Middle frontal gyrus (tissue), 1 donor: ENCODE data around the gene SSTR3.

Experiments
- DNase-seq: peaks from one replicate; pipeline ENCODE4 v3.0.0-alpha.2; 2015; ENCODE audit warnings: low spot score; ENCODE audit errors: extremely low spot score

The SSTR3 gene

GRCh38 chr22:37229012-37229804, 16.9 kb upstream of the SSTR3 start:
- DNase-seq: no peak

GRCh38 chr22:37228106-37229011, 16.1 kb upstream of the SSTR3 start:
- DNase-seq: no peak

- DNase-seq: no peak
These were observed 14.2 kb upstream of the SSTR3 start for GRCh38 chr22:37226514-37226913.

GRCh38 chr22:37226087-37226486, 13.8 kb upstream of the SSTR3 start:
- DNase-seq: no peak

GRCh38 chr22:37225481-37225880, 13.2 kb upstream of the SSTR3 start:
- DNase-seq: no peak

GRCh38 chr22:37224757-37225420, 12.6 kb upstream of the SSTR3 start:
- DNase-seq: no peak

GRCh38 chr22:37223965-37224551, 11.8 kb upstream of the SSTR3 start:
- no peak for DNase-seq

GRCh38 chr22:37222440-37222971, 10.2 kb upstream of the SSTR3 start:
- DNase-seq: no peak

GRCh38 chr22:37221424-37222333, 9.4 kb upstream of the SSTR3 start:
- no peak for DNase-seq

GRCh38 chr22:37220543-37220981, 8.3 kb upstream of the SSTR3 start:
- DNase-seq: no peak

- no peak for DNase-seq
These were observed 7.3 kb upstream of the SSTR3 start for GRCh38 chr22:37219533-37219932.

GRCh38 chr22:37218771-37219411, 6.6 kb upstream of the SSTR3 start:
- DNase-seq: no peak

- DNase-seq: no peak
These were observed 6.1 kb upstream of the SSTR3 start for GRCh38 chr22:37218399-37218770.

GRCh38 chr22:37215890-37216289, 3.6 kb upstream of the SSTR3 start:
- no peak for DNase-seq

- no peak for DNase-seq
These were observed 2.4 kb upstream of the SSTR3 start for GRCh38 chr22:37214731-37215030.

- DNase-seq: no peak
These were observed 1.9 kb upstream of the SSTR3 start for GRCh38 chr22:37213941-37214730.

- DNase-seq: no peak
These were observed 1.1 kb upstream of the SSTR3 start for GRCh38 chr22:37213218-37213855.

GRCh38 chr22:37211866-37212173, 457 bp downstream of the SSTR3 start:
- no peak for DNase-seq
